Adrenal gland (tissue), 5 donors: Measurements from ENCODE around the gene WDR53.
"Not testable (repeated sequence)": the region's sequence is repeated elsewhere in the genome, so short reads cannot be mapped to it uniquely, and the experiment has no call there.

Experiments used
- CTCF ChIP-seq, 6 experiments: fragments of 450-650 bp in 4 of 6; fragments of 200-600 bp in 2 of 6; sonication (generic) in 1 of 6; IDR thresholded peaks; 1 replicate in 5 of 6; 2 replicates in 1 of 6; pipeline versions ENCODE4 v1.5.1 to v1.8.0; 2016 to 2021; ENCODE audit warnings: antibody characterized with exemption in 6 of 6, mild to moderate bottlenecking in 2 of 6, moderate library complexity in 1 of 6
- POLR2A ChIP-seq, 2 donors: fragments of 450-650 bp; IDR thresholded peaks; one replicate each; pipeline ENCODE4 v1.6.1; 2017; ENCODE audit warnings: antibody characterized with exemption in 2 of 2, mild to moderate bottlenecking in 2 of 2, moderate library complexity in 1 of 2
- donor health status: DM: no; HTN: no; CAD: no.

GRCh38 chr3:196521291-196521690 is 47.1 kb downstream of the WDR53 start:
- not testable (repeated sequence) for TF ChIP-seq CTCF, POLR2A (IDR thresholded peaks at IDR 0.05)
